Activated naive CD4-positive, alpha-beta T cell (primary cell): ENCODE measurements around the gene PLEKHB1.
"Not testable (repeated sequence)": the region's sequence is repeated elsewhere in the genome, so short reads cannot be mapped to it uniquely, and the experiment has no call there.

Experiments
- DNase-seq, 4 experiments: peaks; one replicate each; lab custom pipeline; 2025; lab: John Stamatoyannopoulos, UW

PLEKHB1 gene

DNA sequence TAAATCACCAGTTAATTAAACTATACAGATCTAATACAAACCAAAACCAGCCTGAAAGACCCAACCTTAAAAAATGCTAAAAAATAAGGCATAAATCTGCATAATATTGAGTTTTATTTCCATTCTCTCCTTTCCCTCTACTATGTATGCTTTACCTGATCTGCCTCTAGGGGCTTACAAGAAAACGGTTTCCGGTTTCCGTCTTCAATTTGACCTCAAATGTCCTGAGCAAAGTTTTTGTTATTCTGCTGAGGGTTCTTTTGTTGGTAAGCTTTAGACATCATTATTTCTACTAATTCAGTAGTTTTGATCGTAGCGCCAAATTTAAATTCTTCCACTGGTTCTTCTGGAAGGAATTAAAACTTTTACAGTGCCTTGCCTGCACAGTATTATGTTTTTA lies 30.2 kb downstream of the PLEKHB1 start:
- not testable (repeated sequence) for DNase-seq

DNA sequence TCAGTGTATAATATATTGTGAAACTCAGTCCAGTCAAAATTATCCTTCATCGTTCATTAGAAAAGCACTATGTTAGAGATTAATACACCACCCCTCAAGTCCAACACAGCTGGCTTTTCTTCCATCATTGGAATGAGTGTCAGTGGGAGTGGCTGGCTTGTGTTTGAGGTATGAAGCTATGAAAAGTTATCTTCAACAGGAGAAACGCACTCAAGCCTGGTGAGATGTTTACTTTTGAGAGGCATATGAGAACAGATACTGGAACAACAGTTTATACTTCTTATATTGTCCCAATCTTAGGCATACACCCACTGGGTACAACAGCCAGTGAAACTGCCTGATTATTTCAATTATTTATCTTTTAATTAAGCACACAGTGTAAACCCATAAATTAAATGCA lies 34.3 kb downstream of the PLEKHB1 start:
- DNase-seq = no peak

DNA sequence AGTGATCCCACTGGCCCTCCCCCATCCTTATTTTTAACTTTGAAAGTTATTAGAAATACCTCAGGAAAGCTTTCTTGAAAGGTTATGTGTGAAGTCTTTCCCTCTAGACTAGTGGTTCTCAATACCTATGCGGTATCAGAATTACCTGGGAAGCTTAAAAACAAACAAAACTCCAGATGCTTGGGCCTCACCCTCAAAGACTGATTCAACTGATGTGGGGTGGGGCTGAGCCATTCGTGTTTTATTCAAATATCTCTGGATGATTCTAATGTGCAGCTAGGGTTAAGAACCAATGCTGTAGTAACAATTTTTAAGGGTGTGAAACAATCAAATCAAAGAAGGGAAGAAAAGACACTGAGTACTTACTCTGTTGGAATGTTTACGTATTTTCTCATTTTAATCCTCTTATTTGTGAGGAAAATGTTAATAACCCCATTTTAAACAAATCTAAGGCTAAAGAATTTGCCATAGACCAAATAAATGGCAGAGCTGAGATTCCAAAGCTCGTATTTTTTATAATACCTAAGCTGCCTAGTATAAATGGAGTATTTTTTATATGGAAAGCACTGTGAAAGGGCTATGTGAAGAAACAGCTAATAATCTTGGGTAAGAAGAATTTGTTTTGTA lies 47.6 kb downstream of the PLEKHB1 start:
- no peak for DNase-seq

DNA sequence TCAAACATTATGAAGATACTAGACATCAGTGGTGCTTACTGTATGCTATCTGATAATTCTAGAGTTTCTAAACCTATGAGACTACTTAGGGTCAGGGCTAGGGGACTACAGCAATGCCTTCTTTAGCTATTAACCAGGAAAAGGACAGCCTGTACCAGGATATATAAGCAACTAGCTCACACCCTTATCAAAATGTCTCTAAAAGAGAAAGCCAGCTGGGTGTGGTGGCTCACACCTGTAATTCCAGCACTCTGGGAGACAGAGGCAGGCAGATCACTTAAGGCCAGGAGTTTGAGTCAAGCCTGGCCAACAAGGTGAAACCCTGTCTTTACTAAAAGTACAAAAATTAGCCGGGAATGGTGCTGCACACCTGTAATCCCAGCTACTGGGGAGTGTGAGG lies 58.7 kb downstream of the PLEKHB1 start:
- no peak for DNase-seq

DNA sequence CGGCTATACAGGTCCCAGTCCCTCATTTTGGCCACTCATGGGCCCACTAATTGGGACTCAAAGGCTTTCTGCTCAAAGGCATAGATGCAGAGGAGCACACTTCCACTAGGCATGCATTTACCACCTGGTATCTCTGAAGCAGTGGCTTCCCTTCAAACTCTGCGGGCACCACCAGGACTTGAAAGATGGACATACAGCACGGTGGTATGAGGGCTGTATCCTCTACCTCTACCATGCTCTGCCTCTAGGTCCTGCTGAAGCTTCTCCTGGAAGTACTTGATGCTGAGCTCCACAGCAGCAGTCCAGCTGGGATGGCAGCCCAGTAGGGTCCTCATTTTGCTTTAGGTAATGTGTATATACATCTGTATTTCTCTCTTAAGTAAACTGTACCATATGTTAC lies 64.6 kb downstream of the PLEKHB1 start:
- no peak for DNase-seq
